HCT116 (cell line): ENCODE data around the gene ZNF618.

Source experiments
- ATF3 ChIP-seq: IDR thresholded peaks from 2 replicates; pipeline ENCODE4 v1.6.1; 2012
- CEBPB ChIP-seq: IDR thresholded peaks from 2 replicates; pipeline ENCODE4 v1.6.1; 2012; ENCODE audit warnings: low read depth
- CTCF ChIP-seq, 3 experiments: fragments of 200-600 bp in 1 of 3; sonication (generic) in 1 of 3; IDR thresholded peaks in 2 of 3; conservative IDR thresholded peaks in 1 of 3; 2 replicates each; pipeline ENCODE4 v1.5.1; 2012 to 2017; ENCODE audit warnings: low read depth in 2 of 3, low read length in 2 of 3, antibody characterized with exemption in 1 of 3, borderline replicate concordance in 1 of 3, control low read depth in 1 of 3, mild to moderate bottlenecking in 1 of 3, mixed read lengths in 1 of 3, mixed run types in 1 of 3, moderate library complexity in 1 of 3; ENCODE audit not compliant: insufficient read depth in 1 of 3
- EGR1 ChIP-seq: IDR thresholded peaks from 2 replicates; pipeline ENCODE4 v1.6.1; 2012; ENCODE audit warnings: low read depth
- MAX ChIP-seq: IDR thresholded peaks from 2 replicates; pipeline ENCODE4 v1.6.1; 2012
- POLR2A ChIP-seq: IDR thresholded peaks from 2 replicates; pipeline ENCODE4 v1.7.0; 2011; ENCODE audit warnings: borderline replicate concordance; ENCODE audit not compliant: insufficient read depth, insufficient read length; ENCODE audit errors: extremely low read depth

- TF ChIP-seq CTCF (IDR thresholded peaks at IDR 0.05 in 2 of 3, conservative IDR thresholded peaks at IDR 0.05 in 1 of 3; ENCODE audit: borderline replicate concordance in 1 of 3, insufficient read depth in 1 of 3, low read depth in 2 of 3, low read length in 2 of 3) = no peak
- no peak for TF ChIP-seq ATF3
- TF ChIP-seq MAX = no peak
- TF ChIP-seq POLR2A = no peak
- TF ChIP-seq EGR1 = no peak
- no peak for TF ChIP-seq CEBPB
Measured at GRCh38 chr9:113910036-113910639, 34.0 kb downstream of the ZNF618 start.
